ENCODE measurements around the gene MDM1.
A peak's percentile ranks its signal among the peaks of the same experiment; 100 is the strongest.

Gene MDM1

GRCh38 chr12:68324531-68324930 is 7.6 kb downstream of the MDM1 start:
- H3K4me3 ChIP-seq (ENCODE audit: low read length): no peak overlapping the region
- DNase-seq (ENCODE audit: low read depth): no peak
- no peak for TF ChIP-seq CTCF (conservative IDR thresholded peaks at IDR 0.05; ENCODE audit: low read depth, low read length)

- DNase-seq (ENCODE audit: low read depth): no peak
- TF ChIP-seq CTCF (conservative IDR thresholded peaks at IDR 0.05; ENCODE audit: low read depth, low read length): no peak
- H3K4me3 ChIP-seq (ENCODE audit: low read length): no peak overlapping the region
Measured at GRCh38 chr12:68321140-68321539, 11.0 kb downstream of the MDM1 start.

- no peak for DNase-seq (ENCODE audit: low read depth)
- TF ChIP-seq CTCF (conservative IDR thresholded peaks at IDR 0.05; ENCODE audit: low read depth, low read length): no peak
- no peak overlapping the region for H3K4me3 ChIP-seq (ENCODE audit: low read length)
Measured at GRCh38 chr12:68319988-68320623, 12.1 kb downstream of the MDM1 start.

- no peak for DNase-seq (ENCODE audit: low read depth)
- TF ChIP-seq CTCF (conservative IDR thresholded peaks at IDR 0.05; ENCODE audit: low read depth, low read length): peak; percentile 53
- no peak overlapping the region for H3K4me3 ChIP-seq (ENCODE audit: low read length)
Measured at GRCh38 chr12:68317047-68317667, 15.0 kb downstream of the MDM1 start.

- DNase-seq (ENCODE audit: low read depth): peak; percentile 36
- H3K4me3 ChIP-seq (ENCODE audit: low read length): no peak overlapping the region
- TF ChIP-seq CTCF (conservative IDR thresholded peaks at IDR 0.05; ENCODE audit: low read depth, low read length): no peak
Measured at GRCh38 chr12:68310370-68310769, 21.8 kb downstream of the MDM1 start.

GRCh38 chr12:68306564-68306963 is 25.6 kb downstream of the MDM1 start:
- no peak for TF ChIP-seq CTCF (conservative IDR thresholded peaks at IDR 0.05; ENCODE audit: low read depth, low read length)
- DNase-seq (ENCODE audit: low read depth): no peak
- H3K4me3 ChIP-seq (ENCODE audit: low read length): no peak overlapping the region

- no peak overlapping the region for H3K4me3 ChIP-seq (ENCODE audit: low read length)
- no peak for DNase-seq (ENCODE audit: low read depth)
- TF ChIP-seq CTCF (conservative IDR thresholded peaks at IDR 0.05; ENCODE audit: low read depth, low read length): no peak
Measured at GRCh38 chr12:68305278-68305677, 26.9 kb downstream of the MDM1 start.
